Prostate gland (tissue), 2 donors: ENCODE results near the gene DNAH9.
A peak's percentile ranks its signal among the peaks of the same experiment; 100 is the strongest.

ENCODE experiments used
- POLR2A ChIP-seq: fragments of 450-650 bp; IDR thresholded peaks from one replicate; pipeline ENCODE4 v1.6.1; 2016; ENCODE audit warnings: antibody characterized with exemption, mild to moderate bottlenecking
- TF ChIP-seq, protein P1 (sequence below), 4 experiments: fragments of 200-600 bp in 2 of 4; fragments of 450-650 bp in 2 of 4; sonication (generic) in 2 of 4; IDR thresholded peaks; 1 replicate in 3 of 4; 2 replicates in 1 of 4; pipeline ENCODE4 v1.5.1; 2016 to 2019; ENCODE audit warnings: antibody characterized with exemption in 4 of 4, mild to moderate bottlenecking in 2 of 4, moderate library complexity in 2 of 4

DNA sequence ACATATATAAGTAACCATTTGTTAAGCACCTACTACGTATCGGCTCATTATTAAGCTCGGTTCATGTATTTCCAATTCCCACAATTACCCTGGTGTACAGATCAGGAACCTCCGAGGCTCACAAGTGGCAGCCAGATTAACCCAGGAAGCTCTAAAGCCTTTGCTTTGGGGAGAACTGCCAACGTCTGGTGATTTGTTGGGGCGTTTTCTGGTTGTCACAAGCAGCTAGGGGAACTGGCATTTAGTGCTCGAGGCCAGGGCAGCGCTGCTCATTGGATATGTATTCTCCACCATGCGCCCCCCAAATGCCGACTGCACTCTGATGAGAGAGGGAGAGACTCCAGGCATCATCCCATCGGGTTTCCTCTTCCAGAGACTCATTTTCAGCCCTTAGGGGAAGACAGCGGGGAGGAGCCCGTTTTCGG, 398.5 kb downstream of the DNAH9 start:
- TF ChIP-seq, protein P1, sequence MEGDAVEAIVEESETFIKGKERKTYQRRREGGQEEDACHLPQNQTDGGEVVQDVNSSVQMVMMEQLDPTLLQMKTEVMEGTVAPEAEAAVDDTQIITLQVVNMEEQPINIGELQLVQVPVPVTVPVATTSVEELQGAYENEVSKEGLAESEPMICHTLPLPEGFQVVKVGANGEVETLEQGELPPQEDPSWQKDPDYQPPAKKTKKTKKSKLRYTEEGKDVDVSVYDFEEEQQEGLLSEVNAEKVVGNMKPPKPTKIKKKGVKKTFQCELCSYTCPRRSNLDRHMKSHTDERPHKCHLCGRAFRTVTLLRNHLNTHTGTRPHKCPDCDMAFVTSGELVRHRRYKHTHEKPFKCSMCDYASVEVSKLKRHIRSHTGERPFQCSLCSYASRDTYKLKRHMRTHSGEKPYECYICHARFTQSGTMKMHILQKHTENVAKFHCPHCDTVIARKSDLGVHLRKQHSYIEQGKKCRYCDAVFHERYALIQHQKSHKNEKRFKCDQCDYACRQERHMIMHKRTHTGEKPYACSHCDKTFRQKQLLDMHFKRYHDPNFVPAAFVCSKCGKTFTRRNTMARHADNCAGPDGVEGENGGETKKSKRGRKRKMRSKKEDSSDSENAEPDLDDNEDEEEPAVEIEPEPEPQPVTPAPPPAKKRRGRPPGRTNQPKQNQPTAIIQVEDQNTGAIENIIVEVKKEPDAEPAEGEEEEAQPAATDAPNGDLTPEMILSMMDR (IDR thresholded peaks at IDR 0.05) = peak in 2 of 4 experiments; percentile 24 to 48
- TF ChIP-seq POLR2A = no peak
